ENCODE data around the gene CRADD.

The CRADD gene

GRCh38 chr12:93819050-93819491 is 141.9 kb downstream of the CRADD start:
- DNase-seq: no peak

- DNase-seq: no peak
Measured at GRCh38 chr12:93823616-93824391, 146.6 kb downstream of the CRADD start.

- DNase-seq: no peak
Measured at GRCh38 chr12:93824514-93825500, 147.6 kb downstream of the CRADD start.

- DNase-seq: no peak
Measured at GRCh38 chr12:93825501-93825888, 148.3 kb downstream of the CRADD start.

- DNase-seq: no peak
Measured at GRCh38 chr12:93825931-93826555, 148.9 kb downstream of the CRADD start.

GRCh38 chr12:93827179-93827578 is 150.0 kb downstream of the CRADD start:
- DNase-seq: no peak

GRCh38 chr12:93827669-93828068 is 150.5 kb downstream of the CRADD start:
- DNase-seq: no peak

- no peak for DNase-seq
Measured at GRCh38 chr12:93829016-93829415, 151.8 kb downstream of the CRADD start.

- no peak for DNase-seq
Measured at GRCh38 chr12:93831374-93831773, 154.2 kb downstream of the CRADD start.

GRCh38 chr12:93832131-93832530 is 155.0 kb downstream of the CRADD start:
- DNase-seq: no peak

- DNase-seq: no peak
Measured at GRCh38 chr12:93833946-93834345, 156.8 kb downstream of the CRADD start.

GRCh38 chr12:93836620-93837260 is 159.6 kb downstream of the CRADD start:
- DNase-seq: no peak

GRCh38 chr12:93838193-93838592 is 161.0 kb downstream of the CRADD start:
- DNase-seq: no peak

GRCh38 chr12:93839064-93839463 is 161.9 kb downstream of the CRADD start:
- DNase-seq: no peak

- DNase-seq: no peak
Measured at GRCh38 chr12:93841671-93842070, 164.5 kb downstream of the CRADD start.

GRCh38 chr12:93844164-93844784 is 167.1 kb downstream of the CRADD start:
- no peak for DNase-seq

- DNase-seq: no peak
Measured at GRCh38 chr12:93846936-93847516, 169.9 kb downstream of the CRADD start.

- no peak for DNase-seq
Measured at GRCh38 chr12:93847517-93848474, 170.6 kb downstream of the CRADD start.

GRCh38 chr12:93848523-93849101 is 171.4 kb downstream of the CRADD start:
- DNase-seq: no peak

- DNase-seq: no peak
Measured at GRCh38 chr12:93849946-93850345, 172.8 kb downstream of the CRADD start.

Data from T1000 (cell line).